ENCODE data around the gene GMFB.
"Not testable (repeated sequence)": the region's sequence is repeated elsewhere in the genome, so short reads cannot be mapped to it uniquely, and the experiment has no call there.

The GMFB gene

GRCh38 chr14:54470701-54471100, 18.1 kb downstream of the GMFB start:
- in situ Hi-C loops (cut with MboI; ENCODE audit: low pct_unique_long_range_greater_than_20kb, low sequenced_read_pairs), result no loop called here
- DNase-seq, result no peak

DNA sequence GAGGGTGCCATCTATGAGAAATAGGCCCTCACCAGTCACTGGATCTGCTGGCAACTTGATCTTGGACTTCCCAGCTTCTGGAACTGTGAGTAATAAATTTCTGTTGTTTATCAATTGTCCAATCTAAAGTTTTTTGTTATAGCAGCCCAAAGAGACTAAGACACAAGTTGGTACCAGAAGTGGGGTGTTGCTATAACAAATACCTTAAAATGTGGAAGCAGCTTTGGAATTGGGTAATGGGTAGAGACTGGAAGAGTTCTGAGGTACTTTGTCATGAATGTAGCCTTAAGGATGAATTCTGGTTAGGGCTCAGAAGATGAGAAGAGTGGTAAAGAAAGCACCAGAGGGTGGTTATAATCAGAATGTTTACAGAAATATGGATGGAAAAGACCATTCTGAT, 21.5 kb downstream of the GMFB start:
- in situ Hi-C loops (cut with MboI; ENCODE audit: low pct_unique_long_range_greater_than_20kb, low sequenced_read_pairs), result no loop called here
- DNase-seq, result no peak

DNA sequence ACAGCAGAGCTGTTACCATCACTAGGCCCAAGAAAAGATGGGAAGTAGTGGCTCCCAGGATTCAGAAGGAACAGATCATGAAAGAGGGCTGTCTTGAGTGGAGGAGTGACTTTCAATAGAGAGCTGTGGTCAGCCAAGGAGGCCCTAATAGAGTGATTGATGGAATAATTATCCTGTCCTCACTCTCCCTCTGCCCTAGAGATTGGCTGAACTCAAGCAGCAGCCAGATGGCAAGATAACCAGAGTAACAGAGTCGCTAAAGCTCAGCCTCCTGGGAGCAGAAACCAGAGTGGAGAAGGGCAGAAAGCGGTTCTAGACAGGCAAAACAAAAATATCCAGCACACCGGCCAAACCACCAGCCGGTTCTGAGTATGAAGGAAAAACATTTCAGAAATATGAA, 23.1 kb downstream of the GMFB start:
- in situ Hi-C loops (cut with MboI; ENCODE audit: low pct_unique_long_range_greater_than_20kb, low sequenced_read_pairs), result no loop called here
- DNase-seq, result no peak

DNA sequence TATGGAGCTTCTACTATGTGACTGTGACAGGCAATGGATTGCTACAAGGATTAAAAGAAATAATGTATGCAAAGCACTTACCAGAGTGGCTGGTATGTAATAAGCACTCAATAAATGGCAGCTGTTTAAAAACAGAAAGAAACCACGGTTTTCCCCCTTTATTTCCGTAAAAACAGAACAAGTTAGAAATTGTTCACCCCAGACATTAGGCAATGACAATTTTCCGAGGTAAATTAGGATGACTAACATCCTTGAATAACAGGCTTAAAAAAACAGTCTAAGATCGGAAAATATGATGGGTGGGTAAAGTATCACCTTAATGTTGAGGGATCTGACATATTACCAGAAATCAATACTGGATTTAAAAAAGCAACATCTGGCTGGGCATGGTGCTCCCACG, 26.7 kb downstream of the GMFB start:
- DNase-seq, result no peak
- in situ Hi-C loops (cut with MboI; ENCODE audit: low pct_unique_long_range_greater_than_20kb, low sequenced_read_pairs), result no loop called here

- no peak for DNase-seq
- in situ Hi-C loops (cut with MboI; ENCODE audit: low pct_unique_long_range_greater_than_20kb, low sequenced_read_pairs), result no loop called here
Measured at GRCh38 chr14:54459106-54459505, 29.7 kb downstream of the GMFB start.

GRCh38 chr14:54458536-54458935, 30.2 kb downstream of the GMFB start:
- in situ Hi-C loops (cut with MboI; ENCODE audit: low pct_unique_long_range_greater_than_20kb, low sequenced_read_pairs); DNase-seq: not testable (repeated sequence)

DNA sequence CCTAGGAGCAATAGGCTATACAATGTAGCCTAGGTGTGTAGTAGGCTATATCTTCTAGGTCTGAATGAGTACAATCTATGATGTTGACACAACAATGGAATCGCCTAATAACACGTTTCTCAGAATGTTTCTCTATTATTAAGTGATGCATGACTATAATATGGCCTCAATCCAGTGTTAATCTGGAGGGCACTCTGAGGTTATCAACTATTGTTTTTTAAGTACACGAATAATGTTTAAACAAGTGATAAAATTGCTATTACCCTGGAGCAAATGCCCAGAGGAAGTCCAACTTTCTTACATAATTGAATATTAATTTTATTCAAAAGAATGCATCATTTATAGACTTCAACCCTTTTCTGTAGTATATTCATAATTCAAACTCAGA, 31.2 kb downstream of the GMFB start:
- in situ Hi-C loops (cut with MboI; ENCODE audit: low pct_unique_long_range_greater_than_20kb, low sequenced_read_pairs), result no loop called here
- DNase-seq, result no peak

- in situ Hi-C loops (cut with MboI; ENCODE audit: low pct_unique_long_range_greater_than_20kb, low sequenced_read_pairs); DNase-seq: not testable (repeated sequence)
Measured at GRCh38 chr14:54456820-54457608, 31.8 kb downstream of the GMFB start.

GRCh38 chr14:54455363-54455762, 33.4 kb downstream of the GMFB start:
- in situ Hi-C loops (cut with MboI; ENCODE audit: low pct_unique_long_range_greater_than_20kb, low sequenced_read_pairs), result no loop called here

GRCh38 chr14:54453990-54454389, 34.8 kb downstream of the GMFB start:
- in situ Hi-C loops (cut with MboI; ENCODE audit: low pct_unique_long_range_greater_than_20kb, low sequenced_read_pairs); DNase-seq: not testable (repeated sequence)

More at GRCh38 chr14:54455363-54455762, 33.4 kb downstream of the GMFB start:
- DNase-seq, result no peak

DNA sequence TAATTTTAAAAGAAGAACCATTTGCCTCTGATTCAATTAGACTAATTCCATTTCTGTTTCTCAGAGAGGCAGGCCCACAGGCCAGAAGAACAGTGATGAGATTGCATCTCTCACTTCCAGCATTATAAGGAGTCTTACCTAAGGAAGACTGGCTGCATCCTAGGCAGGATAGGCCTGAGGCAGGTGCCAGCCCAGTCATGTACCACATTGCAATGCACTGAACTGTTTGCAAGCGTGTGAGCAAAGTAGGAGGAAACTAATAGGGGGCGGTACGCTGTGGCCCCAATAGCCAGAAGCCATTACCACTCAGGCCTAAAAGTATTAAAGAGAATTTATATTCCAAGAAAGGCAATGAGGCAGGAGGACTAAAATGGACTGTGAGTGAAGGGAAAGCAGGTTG, 35.5 kb downstream of the GMFB start:
- DNase-seq, result no peak

DNA sequence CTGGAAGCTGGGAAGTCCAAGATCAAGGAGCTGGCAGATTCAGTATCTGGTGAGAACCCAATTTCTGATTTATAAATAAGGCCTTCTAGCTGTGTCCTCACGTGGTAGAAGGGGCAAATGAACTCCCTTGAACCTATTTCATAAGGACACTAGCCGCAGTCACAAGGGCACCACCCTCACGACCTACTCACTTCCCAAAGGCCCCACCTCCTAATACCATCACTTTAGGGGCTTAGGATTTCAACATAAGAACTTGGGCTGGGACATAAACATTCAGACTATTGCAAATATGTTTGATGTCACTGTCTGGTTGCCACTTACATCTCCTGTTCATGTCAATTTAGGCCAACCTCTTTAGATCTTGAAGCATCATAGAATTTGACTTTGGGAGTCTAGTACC, 36.8 kb downstream of the GMFB start:
- no peak for DNase-seq
- in situ Hi-C loops (cut with MboI; ENCODE audit: low pct_unique_long_range_greater_than_20kb, low sequenced_read_pairs), result no loop called here

More for the DNA sequence above, 35.5 kb downstream of the GMFB start:
- in situ Hi-C loops (cut with MboI; ENCODE audit: low pct_unique_long_range_greater_than_20kb, low sequenced_read_pairs), result no loop called here

GRCh38 chr14:54451121-54451601, 37.6 kb downstream of the GMFB start:
- in situ Hi-C loops (cut with MboI; ENCODE audit: low pct_unique_long_range_greater_than_20kb, low sequenced_read_pairs), result no loop called here
- DNase-seq, result no peak

- peak; percentile 35 for DNase-seq
- in situ Hi-C loops (cut with MboI; ENCODE audit: low pct_unique_long_range_greater_than_20kb, low sequenced_read_pairs), result no loop called here
Measured at GRCh38 chr14:54450535-54450934, 38.2 kb downstream of the GMFB start.

GRCh38 chr14:54447231-54447692, 41.5 kb downstream of the GMFB start:
- DNase-seq, result no peak
- in situ Hi-C loops (cut with MboI; ENCODE audit: low pct_unique_long_range_greater_than_20kb, low sequenced_read_pairs), result no loop called here

DNA sequence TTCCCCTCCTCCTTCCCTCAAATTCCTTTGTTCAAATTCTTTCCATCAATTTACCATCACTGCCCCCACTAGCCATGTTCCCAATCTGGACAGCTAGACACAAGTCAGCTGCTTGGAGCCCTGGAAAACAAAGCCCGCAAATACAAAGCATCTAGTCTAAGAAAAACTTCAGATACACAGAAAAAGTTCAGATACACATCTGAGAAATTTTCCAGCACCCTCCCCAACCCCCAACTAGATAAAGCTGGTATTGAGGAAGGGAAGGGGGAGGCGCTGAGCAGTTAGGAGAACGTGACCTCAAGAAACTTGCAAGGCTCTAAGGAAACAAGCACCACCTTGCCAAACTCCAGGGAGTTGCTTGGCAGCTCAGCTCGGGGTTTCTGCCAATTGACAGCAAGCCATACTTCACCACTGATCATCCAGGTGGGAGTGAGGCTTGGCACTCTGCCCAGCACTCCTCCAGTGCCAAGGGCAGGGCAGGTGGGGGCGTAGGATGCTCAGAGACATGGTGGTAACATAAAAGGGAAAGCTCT, 42.6 kb downstream of the GMFB start:
- no peak for DNase-seq
- in situ Hi-C loops (cut with MboI; ENCODE audit: low pct_unique_long_range_greater_than_20kb, low sequenced_read_pairs), result no loop called here

DNA sequence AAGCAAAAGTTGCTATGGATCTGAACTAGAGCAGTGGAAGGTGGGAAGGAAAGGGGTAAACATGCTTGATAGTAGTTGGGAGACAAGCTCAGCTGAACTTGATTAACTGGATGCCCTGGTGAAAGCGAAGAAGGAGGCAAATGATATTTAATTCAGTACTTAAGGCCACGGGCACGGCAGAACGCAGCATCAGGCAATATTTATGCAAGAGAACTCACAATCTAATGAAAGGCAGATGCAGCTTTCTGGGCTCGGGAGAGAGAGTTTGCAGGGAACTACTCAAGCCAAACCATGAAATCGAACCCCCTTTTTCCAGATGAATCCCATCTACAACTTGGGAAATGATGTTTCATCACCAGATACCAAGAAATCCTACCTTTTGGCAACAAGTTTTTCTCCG, 44.1 kb downstream of the GMFB start:
- in situ Hi-C loops (cut with MboI; ENCODE audit: low pct_unique_long_range_greater_than_20kb, low sequenced_read_pairs), result no loop called here

GRCh38 chr14:54443981-54444380, 44.8 kb downstream of the GMFB start:
- DNase-seq, result no peak
- in situ Hi-C loops (cut with MboI; ENCODE audit: low pct_unique_long_range_greater_than_20kb, low sequenced_read_pairs), result no loop called here

More for the DNA sequence above, 44.1 kb downstream of the GMFB start:
- DNase-seq, result no peak

DNA sequence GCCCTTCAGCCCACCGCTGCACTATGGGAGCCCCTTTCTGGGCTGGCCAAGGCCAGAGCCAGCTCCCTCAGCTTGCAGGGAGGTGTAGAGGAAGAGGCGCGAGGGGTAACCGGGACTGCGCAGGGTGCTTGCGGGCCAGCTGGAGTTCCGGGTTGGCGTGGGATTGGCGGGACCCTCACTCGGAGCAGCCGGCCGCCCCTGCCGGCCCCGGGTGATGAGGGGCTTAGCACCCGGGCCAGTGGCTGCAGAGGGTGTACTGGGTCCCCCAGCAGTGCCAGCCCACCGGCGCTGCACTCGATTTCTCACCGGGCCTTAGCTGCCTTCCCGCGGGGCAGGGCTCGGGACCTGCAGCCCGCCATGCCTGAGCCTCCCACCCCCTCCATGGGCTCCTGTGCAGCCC, 45.8 kb downstream of the GMFB start:
- in situ Hi-C loops (cut with MboI; ENCODE audit: low pct_unique_long_range_greater_than_20kb, low sequenced_read_pairs); DNase-seq: not testable (repeated sequence)
